ENCODE results near the gene PSMB11. TPM values are rescaled to one million over a fixed set of nuclear protein-coding genes. Genes with fewer than 3 reads are reported as not detected.

Gene PSMB11
- total RNA-seq, 1 donor from 2014 or later: 0.09 TPM

GRCh38 chr14:23047751-23048693 lies 6.0 kb downstream of the PSMB11 start:
- no peak for DNase-seq (ENCODE audit: low spot score in 2 of 2, unreplicated experiment in 2 of 2)
- Mint-ChIP-seq H3K4me3 (no peak overlapping the region), H3K27ac (no peak overlapping the region), H3K36me3 (peaks cover 12% of the 10 kb centered on the region), H3K9me3 (no peaks in the 10 kb centered on the region), H3K4me1 (peaks cover 13% of the 10 kb centered on the region), H3K27me3 (ENCODE audit: low read depth) (no peaks in the 10 kb centered on the region)
- no peak for TF ChIP-seq CTCF (IDR thresholded peaks at IDR 0.05; ENCODE audit: unreplicated experiment)

GRCh38 chr14:23049011-23049410 lies 7.0 kb downstream of the PSMB11 start:
- H3K27me3 Mint-ChIP-seq (ENCODE audit: low read depth): no peaks in the 10 kb centered on the region
- no peak overlapping the region for H3K27ac Mint-ChIP-seq
- DNase-seq (ENCODE audit: low spot score in 2 of 2, unreplicated experiment in 2 of 2): no peak
- peaks cover 12% of the 10 kb centered on the region for H3K36me3 Mint-ChIP-seq
- no peak overlapping the region for H3K4me3 Mint-ChIP-seq
- TF ChIP-seq CTCF (IDR thresholded peaks at IDR 0.05; ENCODE audit: unreplicated experiment): no peak
- peaks cover 8% of the 10 kb centered on the region for H3K4me1 Mint-ChIP-seq
- H3K9me3 Mint-ChIP-seq: no peaks in the 10 kb centered on the region

GRCh38 chr14:23051141-23052057 lies 9.4 kb downstream of the PSMB11 start:
- no peak for TF ChIP-seq CTCF (IDR thresholded peaks at IDR 0.05; ENCODE audit: unreplicated experiment)
- Mint-ChIP-seq H3K36me3 (peaks cover 14% of the 10 kb centered on the region), H3K27ac (no peak overlapping the region), H3K27me3 (ENCODE audit: low read depth) (no peaks in the 10 kb centered on the region), H3K9me3 (no peaks in the 10 kb centered on the region), H3K4me3 (no peak overlapping the region), H3K4me1 (peaks cover 9% of the 10 kb centered on the region)
- DNase-seq (ENCODE audit: low spot score in 2 of 2, unreplicated experiment in 2 of 2): no peak

GRCh38 chr14:23052182-23052623 lies 10.2 kb downstream of the PSMB11 start:
- H3K9me3 Mint-ChIP-seq: no peaks in the 10 kb centered on the region

More at GRCh38 chr14:23052182-23052623, 10.2 kb downstream of the PSMB11 start:
- H3K27me3 Mint-ChIP-seq (ENCODE audit: low read depth): no peaks in the 10 kb centered on the region
- H3K36me3 Mint-ChIP-seq: peaks cover 14% of the 10 kb centered on the region
- DNase-seq (ENCODE audit: low spot score in 2 of 2, unreplicated experiment in 2 of 2): no peak
- no peak for TF ChIP-seq CTCF (IDR thresholded peaks at IDR 0.05; ENCODE audit: unreplicated experiment)
- no peak overlapping the region for H3K27ac Mint-ChIP-seq
- H3K4me3 Mint-ChIP-seq: no peak overlapping the region
- peaks cover 15% of the 10 kb centered on the region for H3K4me1 Mint-ChIP-seq

Data from mesothelial cell of epicardium (in vitro differentiated cells).